Left renal cortex interstitium (tissue), 4 donors: ENCODE measurements around the gene CHCHD2. TPM values are rescaled to one million over a fixed set of nuclear protein-coding genes. Genes with fewer than 3 reads are reported as not detected.
A peak's percentile ranks its signal among the peaks of the same experiment; 100 is the strongest.
"Not testable (repeated sequence)": the region's sequence is repeated elsewhere in the genome, so short reads cannot be mapped to it uniquely, and the experiment has no call there.

Experiments used
- DNase-seq, 4 donors: peaks; one replicate each; pipeline ENCODE4 v3.0.0-alpha.2; 2013; ENCODE audit warnings: low read depth in 4 of 4, low spot score in 2 of 4, missing footprints in 1 of 4
- polyA plus RNA-seq, 4 donors: library from polyadenylated mRNA; unstranded; fragments of 120-200 nt; gene quantifications; one replicate each; pipeline ENCODE4 v1.2.1, GENCODE V29; 2013; ENCODE audit not compliant: insufficient read length in 4 of 4

Gene CHCHD2
- 100 to 1,000 TPM; 239 to 360 (median 264) TPM for polyA plus RNA-seq

DNA sequence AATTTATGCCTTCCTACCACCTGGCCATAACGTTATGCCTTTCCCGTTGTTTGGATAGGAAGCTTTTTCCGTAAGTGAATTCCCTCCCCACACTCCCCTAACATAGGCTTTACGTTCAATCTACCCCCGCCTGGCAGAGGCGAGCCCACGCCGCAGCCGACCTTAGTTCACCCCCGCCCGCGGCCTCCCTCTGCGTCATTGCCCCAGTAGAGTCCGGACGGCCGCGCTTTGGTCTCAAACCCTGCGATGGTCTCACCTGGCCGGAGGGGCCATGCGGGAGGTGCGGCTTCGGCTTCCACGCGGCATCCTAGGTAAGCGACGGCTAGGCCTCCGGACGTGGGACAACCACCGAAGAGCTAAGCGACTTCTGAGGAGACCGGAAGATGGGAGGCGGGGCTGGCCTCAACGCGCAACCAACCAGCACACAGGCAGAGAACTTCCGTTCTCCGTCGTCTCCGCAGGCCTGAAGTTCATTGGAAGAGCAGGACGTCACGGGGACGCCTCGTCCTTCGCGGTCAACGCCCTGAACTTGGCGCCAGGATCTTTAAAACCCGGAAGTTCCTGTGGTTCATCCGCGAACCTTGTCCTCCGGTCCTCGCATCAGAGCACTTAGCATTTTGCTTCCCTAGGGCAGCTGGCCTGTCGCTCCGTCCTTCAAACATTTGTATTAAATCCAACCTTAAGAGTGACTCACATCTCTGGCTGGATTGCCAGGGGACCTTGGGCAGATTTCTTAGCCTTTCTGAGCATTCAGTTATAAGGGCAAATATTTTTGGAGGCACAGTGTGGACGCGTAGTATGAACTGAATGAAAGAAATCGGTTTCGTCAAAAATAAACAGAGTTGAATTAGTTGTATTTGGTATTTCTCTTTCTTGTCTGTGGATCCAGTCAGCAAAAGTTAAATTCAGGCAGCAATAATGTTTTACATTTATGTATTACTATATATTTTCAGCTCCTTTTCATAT is at the start of gene CHCHD2:
TSS of gene CHCHD2 (minus strand) at position 369 of the 966 bp plus-strand sequence. CDS start at position 306, 63 bp downstream.
- DNase-seq = peak; percentile 89 to 96 (median 92)

DNA sequence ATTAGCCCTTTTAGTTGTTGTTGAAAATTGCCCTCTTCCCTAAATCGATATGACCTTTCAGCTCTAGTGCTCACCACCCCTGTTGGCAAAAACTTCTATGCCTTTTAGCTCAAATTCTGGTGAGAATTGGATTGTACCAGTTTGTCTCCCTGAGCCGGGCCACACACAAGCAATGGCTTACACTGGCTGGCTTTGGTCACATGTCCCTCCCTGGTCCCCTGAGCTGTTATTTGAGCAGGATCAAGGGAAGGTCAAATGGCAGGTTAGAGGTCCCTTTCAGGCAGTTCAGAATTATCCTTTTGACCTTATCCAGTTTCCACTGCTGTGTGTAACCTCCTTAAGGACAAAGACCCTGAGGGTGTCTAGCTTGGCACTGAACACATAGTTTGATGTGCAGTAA is 24.8 kb upstream of the CHCHD2 start:
- DNase-seq = not testable (repeated sequence)

GRCh38 chr7:56127241-56127975 is 21.1 kb upstream of the CHCHD2 start:
- DNase-seq = no peak

DNA sequence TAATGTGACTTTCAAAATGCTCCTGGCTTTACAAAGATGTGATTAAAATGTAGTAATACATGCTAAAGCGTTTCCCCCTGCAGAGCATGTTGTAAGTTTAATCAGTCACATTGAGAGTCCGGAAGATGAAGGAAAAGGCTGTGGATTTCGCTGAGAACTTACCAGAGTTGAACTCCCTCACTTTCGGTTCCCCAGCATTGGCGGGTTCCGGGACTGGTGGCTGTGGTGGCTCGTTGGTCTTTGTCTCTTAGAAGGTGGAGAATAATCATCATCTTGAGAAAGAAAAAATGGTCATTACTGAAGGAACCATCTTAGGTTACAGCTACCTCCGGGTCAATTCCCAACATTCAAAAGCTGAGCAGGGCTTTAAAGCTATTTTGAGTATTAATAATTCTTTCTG is 19.6 kb upstream of the CHCHD2 start:
- no peak for DNase-seq

GRCh38 chr7:56124981-56125380 is 18.7 kb upstream of the CHCHD2 start:
- DNase-seq = no peak

- DNase-seq = no peak
Measured at GRCh38 chr7:56121440-56121839, 15.2 kb upstream of the CHCHD2 start.

GRCh38 chr7:56115852-56116538 is 9.7 kb upstream of the CHCHD2 start, which contains the start of gene NUPR2:
TSS of gene NUPR2 (minus strand) at chr7:56116417. CDS start at chr7:56116314, 103 bp downstream.
- peak in 2 of 4 donors; percentile 13 to 16 for DNase-seq

DNA sequence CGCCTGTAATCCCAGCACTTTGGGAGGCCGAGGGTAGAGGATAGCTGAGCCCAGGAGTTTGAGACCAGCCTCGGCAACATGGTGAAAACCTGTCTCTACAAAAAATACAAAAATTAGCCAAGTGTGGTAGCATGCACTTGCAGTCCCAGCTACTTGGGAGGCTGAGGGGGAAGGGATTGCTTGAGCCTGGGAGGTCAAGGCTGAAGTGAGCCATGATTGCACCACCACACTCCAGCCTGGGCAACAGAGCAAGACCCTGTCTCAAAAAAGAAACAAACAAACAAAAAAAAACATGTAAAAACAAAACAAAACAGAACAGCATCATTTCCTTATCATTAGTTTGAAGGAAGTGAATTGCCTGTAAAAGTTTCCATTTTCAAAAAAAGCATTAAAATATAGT is 6.0 kb upstream of the CHCHD2 start:
- DNase-seq = not testable (repeated sequence)

DNA sequence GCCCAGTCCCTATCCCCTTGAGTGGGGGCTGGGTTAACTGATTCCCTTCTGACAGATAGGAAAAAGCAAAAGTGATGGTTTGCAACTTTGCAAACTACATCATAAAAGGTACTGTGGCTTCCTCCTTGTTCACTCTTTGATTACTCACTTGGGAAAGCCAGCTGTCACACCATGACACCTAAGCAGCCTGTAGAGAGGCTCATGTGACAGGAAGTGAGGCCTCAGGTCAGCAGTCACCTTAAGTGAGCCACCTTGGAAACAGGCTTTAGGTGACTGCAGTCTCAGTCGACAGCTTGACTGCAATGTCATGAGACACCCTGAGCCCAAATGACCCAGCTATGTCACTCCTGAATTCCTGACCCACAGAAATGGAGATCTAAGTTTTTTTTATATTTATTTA is 4.3 kb upstream of the CHCHD2 start:
- DNase-seq = no peak

DNA sequence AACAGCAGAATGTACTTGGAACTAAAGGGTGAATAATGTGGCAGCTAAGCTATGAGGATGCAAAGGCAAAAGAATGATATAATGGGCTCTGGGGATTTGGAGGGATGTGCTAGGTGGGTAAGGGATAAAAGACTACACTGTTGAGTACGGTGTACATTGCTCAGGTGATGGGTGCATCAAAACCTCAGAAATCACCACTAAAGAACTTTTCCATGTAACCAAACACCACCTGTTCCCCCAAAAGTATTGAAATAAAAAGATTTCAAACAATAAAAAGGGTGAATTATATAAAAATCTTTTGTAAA is 1.6 kb upstream of the CHCHD2 start:
- no peak for DNase-seq

DNA sequence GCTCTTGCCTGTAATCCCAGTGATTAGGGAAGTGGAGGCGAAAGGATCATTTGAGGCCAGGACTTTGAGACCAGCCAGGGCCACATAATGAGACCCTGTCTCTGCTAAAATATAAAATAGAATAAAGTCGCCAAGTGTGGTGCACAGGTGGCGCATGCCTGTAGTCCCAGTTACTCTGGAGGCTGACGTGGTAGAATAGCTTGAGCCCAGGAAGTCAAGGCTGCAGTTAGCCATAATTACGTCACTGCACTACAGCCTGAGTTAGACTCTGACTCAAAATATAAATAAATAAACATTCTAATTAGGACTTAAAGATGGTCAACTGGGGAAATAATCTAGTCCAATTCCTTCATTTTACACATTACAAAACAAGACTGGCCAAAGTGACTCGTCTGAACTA is 768 bp downstream of the CHCHD2 start:
- DNase-seq = no peak

GRCh38 chr7:56104138-56104537 is 2.1 kb downstream of the CHCHD2 start:
- not testable (repeated sequence) for DNase-seq

DNA sequence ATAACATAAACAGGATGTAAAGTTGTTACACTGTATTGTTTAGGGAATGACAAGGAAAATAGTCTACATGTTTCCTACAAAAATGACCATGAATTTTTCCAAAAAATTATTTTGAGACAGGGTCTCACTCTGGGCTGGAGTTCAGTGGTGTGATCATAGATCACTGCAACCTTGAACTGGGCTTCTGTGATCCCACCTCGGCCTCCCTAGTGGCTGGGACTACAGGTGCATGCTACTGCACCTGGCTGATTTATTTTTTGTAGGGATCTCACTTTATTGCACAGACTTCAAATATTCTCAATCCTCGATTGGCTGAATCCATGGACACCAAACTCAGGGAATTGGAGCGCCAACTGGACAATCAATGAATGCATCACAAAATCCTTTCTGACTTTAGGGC is 6.6 kb downstream of the CHCHD2 start:
- no peak for DNase-seq

- not testable (repeated sequence) for DNase-seq
Measured at GRCh38 chr7:56098187-56099008, 7.9 kb downstream of the CHCHD2 start.

GRCh38 chr7:56097700-56098099 is 8.6 kb downstream of the CHCHD2 start:
- DNase-seq = no peak

- DNase-seq = no peak
Measured at GRCh38 chr7:56092789-56093531, 13.3 kb downstream of the CHCHD2 start, which contains the start of gene PHKG1. TSS of gene PHKG1 (minus strand) at chr7:56092952. CDS start at chr7:56088941, 4,011 bp downstream.

GRCh38 chr7:56092388-56092787 is 13.9 kb downstream of the CHCHD2 start:
- DNase-seq = not testable (repeated sequence)

DNA sequence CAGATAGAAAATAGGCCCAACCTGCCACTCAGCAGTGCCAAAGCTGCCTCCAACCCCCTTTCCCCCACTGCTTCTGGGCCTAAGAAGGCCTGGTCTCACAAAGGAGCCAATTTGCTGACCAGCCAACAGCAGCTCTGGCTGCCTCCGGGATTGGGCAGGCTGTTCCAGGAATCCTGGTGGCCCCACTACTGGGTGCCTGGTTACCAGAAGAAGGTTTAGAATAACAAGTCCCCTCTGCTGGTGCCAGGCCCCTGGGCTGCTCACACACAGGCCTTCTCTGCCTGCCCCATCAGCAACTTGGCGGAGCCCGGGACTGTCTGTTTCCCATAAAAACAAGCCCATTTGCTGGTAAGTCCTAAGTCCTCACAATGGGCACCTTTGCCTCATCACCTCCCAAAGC is 14.7 kb downstream of the CHCHD2 start:
- DNase-seq = no peak

- DNase-seq = no peak
Measured at GRCh38 chr7:56087445-56087844, 18.8 kb downstream of the CHCHD2 start.
